ENCODE data around the gene RFLNA. TPM values are rescaled to one million over a fixed set of nuclear protein-coding genes. Genes with fewer than 3 reads are reported as not detected.

RFLNA gene
- total and polyA plus RNA-seq, 2 of the 4 experiments (the other 2 are of a cell fraction) = not detected

- Histone ChIP-seq H2AFZ (replicated peaks; ENCODE audit: low read length, poor library complexity) (no peak overlapping the region), H2AK5ac (ENCODE audit: low read depth, low read length) (no peak overlapping the region), H3K4me2 (ENCODE audit: low read depth, low read length) (no peak overlapping the region), H3K14ac (replicated peaks; ENCODE audit: low read depth, low read length) (no peak overlapping the region), H3K4me1 (ENCODE audit: control insufficient read depth, insufficient read depth, low read length) (no peaks in the 10 kb centered on the region), H2BK20ac (ENCODE audit: low read depth, low read length) (no peak overlapping the region), H3K36me3 (ENCODE audit: control insufficient read depth, insufficient read depth, low read length) (no peaks in the 10 kb centered on the region), H4K91ac (ENCODE audit: insufficient read depth, low read depth, low read length) (no peak overlapping the region), H2BK15ac (ENCODE audit: low read depth, low read length) (no peak overlapping the region), H4K8ac (ENCODE audit: low read depth in 2 of 2, low read length in 2 of 2) (no peak overlapping the region), H3K9me1 (ENCODE audit: insufficient read depth, low read length) (no peaks in the 10 kb centered on the region), H3K18ac (ENCODE audit: low read depth, low read length) (no peak overlapping the region), H3K9ac (ENCODE audit: low read depth, low read length) (no peak overlapping the region), H3K4ac (ENCODE audit: low read depth, low read length) (no peak overlapping the region), H3K27me3 (ENCODE audit: control insufficient read depth, insufficient read depth, low read length) (peaks cover 65% of the 10 kb centered on the region), H3K79me1 (ENCODE audit: low read depth in 1 of 2, low read length in 2 of 2) (no peaks in the 10 kb centered on the region), H2BK120ac (ENCODE audit: low read depth, low read length) (no peak overlapping the region), H4K5ac (ENCODE audit: low read depth, low read length) (no peak overlapping the region), H2BK5ac (ENCODE audit: low read depth, low read length, poor library complexity, severe bottlenecking) (no peak overlapping the region), H3K27ac (ENCODE audit: insufficient read depth, low read length) (no peak overlapping the region), H3K56ac (ENCODE audit: extremely low read depth, insufficient read depth, low read length) (no peak overlapping the region), H4K20me1 (ENCODE audit: insufficient read depth, low read length) (no peaks in the 10 kb centered on the region), H3K23ac (ENCODE audit: low read depth, low read length) (no peak overlapping the region), H2AK9ac (replicated peaks; ENCODE audit: low read depth, low read length, poor library complexity) (no peak overlapping the region), H3K4me3 (ENCODE audit: insufficient read depth, low read depth, low read length) (no peak overlapping the region), H3K9me3 (ENCODE audit: control insufficient read depth, insufficient read depth, low read length) (peaks cover 15% of the 10 kb centered on the region)
- ChIA-PET CTCF (no interaction called here), POLR2A (ENCODE audit: unreplicated experiment) (no interaction called here)
- no CpG with 5 or more reads among the region's 5 CpGs for WGBS, 2 experiments (ENCODE audit: extremely low coverage in 2 of 2, insufficient read length in 1 of 2)
- in situ Hi-C loops (cut with MboI; ENCODE audit: low sequenced_read_pairs) (no loop called here), intact Hi-C loops (cut with micrococcal nuclease) (no loop called here), dilution Hi-C loops (cut with HindIII; ENCODE audit: low sequenced_read_pairs, unreplicated experiment) (no loop called here)
- no peak for ATAC-seq (ENCODE audit: low read depth)
- TF ChIP-seq FOS (IDR thresholded peaks at IDR 0.05; ENCODE audit: low read depth, low read length) (no peak), CEBPB (IDR thresholded peaks at IDR 0.05; ENCODE audit: low read depth, low read length) (no peak), BHLHE40 (IDR thresholded peaks at IDR 0.05; ENCODE audit: low read depth, low read length) (no peak), MAFK (IDR thresholded peaks at IDR 0.05; ENCODE audit: low read depth, low read length) (no peak), RFX5 (IDR thresholded peaks at IDR 0.05; ENCODE audit: low read depth, low read length) (no peak), CHD1 (IDR thresholded peaks at IDR 0.05; ENCODE audit: low read depth, low read length) (no peak), SMC3 (IDR thresholded peaks at IDR 0.05; ENCODE audit: low read depth, low read length) (no peak), NFE2L2 (IDR thresholded peaks at IDR 0.05; ENCODE audit: low read depth, low read length) (no peak), RCOR1 (IDR thresholded peaks at IDR 0.05; ENCODE audit: insufficient replicate concordance, low read length) (no peak)
- TF ChIP-seq, protein P1, sequence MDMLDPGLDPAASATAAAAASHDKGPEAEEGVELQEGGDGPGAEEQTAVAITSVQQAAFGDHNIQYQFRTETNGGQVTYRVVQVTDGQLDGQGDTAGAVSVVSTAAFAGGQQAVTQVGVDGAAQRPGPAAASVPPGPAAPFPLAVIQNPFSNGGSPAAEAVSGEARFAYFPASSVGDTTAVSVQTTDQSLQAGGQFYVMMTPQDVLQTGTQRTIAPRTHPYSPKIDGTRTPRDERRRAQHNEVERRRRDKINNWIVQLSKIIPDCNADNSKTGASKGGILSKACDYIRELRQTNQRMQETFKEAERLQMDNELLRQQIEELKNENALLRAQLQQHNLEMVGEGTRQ (IDR thresholded peaks at IDR 0.05; ENCODE audit: low read depth, low read length) = no peak
- TF ChIP-seq, protein P2, sequence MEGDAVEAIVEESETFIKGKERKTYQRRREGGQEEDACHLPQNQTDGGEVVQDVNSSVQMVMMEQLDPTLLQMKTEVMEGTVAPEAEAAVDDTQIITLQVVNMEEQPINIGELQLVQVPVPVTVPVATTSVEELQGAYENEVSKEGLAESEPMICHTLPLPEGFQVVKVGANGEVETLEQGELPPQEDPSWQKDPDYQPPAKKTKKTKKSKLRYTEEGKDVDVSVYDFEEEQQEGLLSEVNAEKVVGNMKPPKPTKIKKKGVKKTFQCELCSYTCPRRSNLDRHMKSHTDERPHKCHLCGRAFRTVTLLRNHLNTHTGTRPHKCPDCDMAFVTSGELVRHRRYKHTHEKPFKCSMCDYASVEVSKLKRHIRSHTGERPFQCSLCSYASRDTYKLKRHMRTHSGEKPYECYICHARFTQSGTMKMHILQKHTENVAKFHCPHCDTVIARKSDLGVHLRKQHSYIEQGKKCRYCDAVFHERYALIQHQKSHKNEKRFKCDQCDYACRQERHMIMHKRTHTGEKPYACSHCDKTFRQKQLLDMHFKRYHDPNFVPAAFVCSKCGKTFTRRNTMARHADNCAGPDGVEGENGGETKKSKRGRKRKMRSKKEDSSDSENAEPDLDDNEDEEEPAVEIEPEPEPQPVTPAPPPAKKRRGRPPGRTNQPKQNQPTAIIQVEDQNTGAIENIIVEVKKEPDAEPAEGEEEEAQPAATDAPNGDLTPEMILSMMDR (conservative IDR thresholded peaks at IDR 0.05; ENCODE audit: low read depth, low read length) = no peak
- no peak for DNase-seq
- BruUV-seq (replicated peaks) = no TSS peak
Measured at GRCh38 chr12:124282287-124282686, 12.6 kb upstream of the RFLNA start.

All from IMR-90 (cell line).